ENCODE data around the gene CHST14. TPM values are rescaled to one million over a fixed set of nuclear protein-coding genes. Genes with fewer than 3 reads are reported as not detected.

The CHST14 gene, protein sequence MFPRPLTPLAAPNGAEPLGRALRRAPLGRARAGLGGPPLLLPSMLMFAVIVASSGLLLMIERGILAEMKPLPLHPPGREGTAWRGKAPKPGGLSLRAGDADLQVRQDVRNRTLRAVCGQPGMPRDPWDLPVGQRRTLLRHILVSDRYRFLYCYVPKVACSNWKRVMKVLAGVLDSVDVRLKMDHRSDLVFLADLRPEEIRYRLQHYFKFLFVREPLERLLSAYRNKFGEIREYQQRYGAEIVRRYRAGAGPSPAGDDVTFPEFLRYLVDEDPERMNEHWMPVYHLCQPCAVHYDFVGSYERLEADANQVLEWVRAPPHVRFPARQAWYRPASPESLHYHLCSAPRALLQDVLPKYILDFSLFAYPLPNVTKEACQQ
- 33.8 TPM for polyA plus RNA-seq (ENCODE audit: insufficient read length)

DNA sequence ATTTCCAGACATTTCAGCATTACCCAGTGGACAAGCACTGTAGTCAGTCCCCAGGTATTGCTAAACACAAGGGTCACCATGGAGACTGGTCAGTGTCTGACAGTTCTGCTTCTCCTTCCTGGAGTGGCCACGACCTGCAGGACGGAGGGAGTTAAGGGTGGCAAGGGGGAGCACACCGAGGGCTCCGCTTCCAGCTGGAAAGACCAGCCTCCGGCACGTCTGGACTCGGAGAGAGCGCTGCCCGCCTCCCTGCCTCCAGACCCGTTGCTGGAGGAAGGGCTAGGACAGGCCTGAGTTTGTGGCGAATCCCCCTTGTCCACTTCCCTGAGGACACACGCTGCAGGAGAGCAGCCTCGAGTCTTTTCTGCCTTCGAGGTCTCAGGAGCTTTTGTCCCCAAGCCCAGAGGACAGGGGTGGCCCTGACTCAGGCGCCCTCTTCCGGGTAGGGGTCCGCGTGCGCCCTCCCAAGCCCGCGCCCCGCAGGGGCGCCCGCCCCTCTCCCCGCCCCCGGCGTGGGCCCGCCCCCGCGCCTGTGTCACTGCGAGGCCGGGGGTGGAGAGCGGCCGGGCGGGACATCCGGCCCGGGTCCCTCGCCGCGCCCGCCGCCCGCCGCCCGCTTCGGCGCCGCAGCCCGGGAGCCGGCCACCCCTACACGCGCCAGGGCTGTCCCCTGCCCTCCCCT, at the start of gene CHST14:
Gene CHST14 (plus strand): TSS at position 562 of the 682 bp plus-strand sequence. CDS start 230 bp downstream, outside the sequence.
- DNase-seq (ENCODE audit: low read depth) = no peak

DNA sequence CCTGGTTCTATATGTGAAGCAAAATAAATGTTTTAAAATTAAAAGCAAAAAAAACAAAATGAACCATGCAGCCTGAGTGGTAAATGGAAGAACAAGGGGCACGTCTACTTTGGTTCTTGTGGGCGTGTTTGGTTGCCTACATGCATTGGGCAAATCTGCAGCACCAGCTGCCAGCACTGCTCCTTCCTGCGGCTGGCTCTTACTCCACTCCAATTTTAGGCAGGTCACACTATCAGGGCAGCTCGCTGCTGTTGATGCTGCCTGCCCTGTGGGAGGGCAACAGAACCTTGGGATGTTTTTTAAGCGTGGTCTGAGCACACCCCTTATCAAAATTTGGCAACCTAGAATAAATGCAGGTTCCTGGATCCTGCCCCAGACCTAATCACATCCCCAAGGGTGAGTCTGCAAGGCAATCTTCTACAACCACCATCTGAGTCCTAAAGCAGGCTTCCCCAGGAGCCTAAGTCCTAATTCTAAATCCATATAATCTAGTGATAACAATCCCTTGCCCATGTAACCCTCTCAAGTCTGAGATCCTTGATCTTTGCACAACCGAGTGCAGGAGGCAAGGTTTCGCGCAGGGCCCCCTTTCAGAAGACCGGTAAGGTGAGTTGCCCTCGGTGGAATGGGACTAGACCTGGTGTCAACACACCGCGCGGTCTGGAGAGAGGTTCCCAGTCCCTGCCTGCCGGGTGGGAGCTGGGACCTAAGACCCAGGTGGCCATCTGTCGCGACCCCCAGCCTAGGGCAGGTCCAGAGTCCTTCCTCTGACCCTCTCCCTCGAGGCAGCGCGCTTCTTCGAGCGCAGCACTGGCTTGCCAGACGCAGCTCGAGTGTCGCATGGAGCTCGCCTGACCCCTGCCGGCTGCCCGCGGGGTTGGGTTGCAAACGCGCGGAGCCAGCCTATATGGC, 49.3 kb upstream of the CHST14 start:
- DNase-seq (ENCODE audit: low read depth) = no peak

DNA sequence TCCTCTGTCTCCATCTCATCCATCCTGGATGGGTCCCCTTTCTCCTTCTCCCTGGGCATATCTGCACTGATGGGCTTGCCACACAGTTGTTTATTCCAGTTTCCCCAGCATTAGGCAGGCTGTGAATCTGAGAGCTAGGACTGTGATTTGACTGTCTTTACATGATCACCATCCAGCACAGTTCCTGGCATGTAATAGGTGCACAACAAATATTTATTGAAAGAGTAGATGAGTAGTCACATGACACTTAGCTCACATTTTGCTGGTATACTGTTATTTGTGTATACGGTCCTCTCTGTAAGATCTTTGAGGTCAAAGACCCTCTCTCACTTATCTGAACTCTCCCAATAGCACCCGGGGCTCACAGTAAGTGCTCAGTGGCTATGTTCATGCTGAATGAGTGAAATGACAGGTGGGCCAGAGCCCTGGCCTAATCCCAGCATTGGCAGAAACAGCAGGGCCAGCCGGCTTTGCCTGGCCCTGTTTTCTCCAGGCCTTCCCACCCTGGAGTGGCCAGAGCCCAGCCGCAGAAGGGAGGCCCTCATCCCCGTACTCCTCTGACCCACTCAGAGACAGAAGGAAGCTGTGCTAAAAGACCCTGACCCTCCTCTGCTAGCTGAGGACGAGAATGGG, 46.2 kb upstream of the CHST14 start:
- no peak for DNase-seq (ENCODE audit: low read depth)

DNA sequence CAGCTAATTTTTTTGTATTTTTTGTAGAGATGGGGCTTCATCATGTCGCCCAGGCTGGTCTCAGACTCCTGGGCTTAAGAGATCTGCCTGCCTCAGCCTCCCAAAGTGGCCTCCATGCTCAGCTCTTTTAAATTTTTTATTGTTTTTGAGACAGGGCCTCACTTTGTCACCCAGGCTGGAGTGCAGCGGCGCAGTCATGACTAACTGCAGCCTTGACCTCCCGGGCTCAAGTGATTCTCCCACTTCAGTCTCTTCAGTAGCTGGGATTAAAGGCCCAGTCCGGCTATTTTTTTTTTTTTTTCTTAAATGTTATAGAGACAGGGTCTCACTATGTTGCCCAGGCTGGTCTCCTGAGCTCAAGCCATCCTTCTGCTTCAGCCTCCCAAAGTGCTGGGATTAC, 45.1 kb upstream of the CHST14 start:
- DNase-seq (ENCODE audit: low read depth) = no peak

DNA sequence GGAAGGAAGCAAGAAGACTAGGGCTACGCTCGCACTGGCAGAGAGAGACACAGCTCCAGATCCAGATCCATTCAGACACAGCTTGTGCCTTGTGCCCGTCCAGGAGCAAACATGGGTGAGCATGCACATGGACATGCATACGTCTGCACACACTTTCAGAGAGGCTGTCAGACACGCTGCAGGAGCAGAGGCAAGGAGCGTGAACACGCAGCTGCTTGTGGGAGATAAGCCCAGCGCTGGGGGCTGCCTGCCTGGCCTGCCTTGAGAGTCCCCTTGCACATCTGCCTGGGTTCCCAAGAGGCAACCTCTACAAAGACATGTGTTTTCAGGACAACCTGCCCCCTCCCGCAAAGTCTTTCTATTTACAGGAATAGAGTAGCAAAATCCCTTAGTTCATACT, 43.6 kb upstream of the CHST14 start:
- DNase-seq (ENCODE audit: low read depth) = no peak

DNA sequence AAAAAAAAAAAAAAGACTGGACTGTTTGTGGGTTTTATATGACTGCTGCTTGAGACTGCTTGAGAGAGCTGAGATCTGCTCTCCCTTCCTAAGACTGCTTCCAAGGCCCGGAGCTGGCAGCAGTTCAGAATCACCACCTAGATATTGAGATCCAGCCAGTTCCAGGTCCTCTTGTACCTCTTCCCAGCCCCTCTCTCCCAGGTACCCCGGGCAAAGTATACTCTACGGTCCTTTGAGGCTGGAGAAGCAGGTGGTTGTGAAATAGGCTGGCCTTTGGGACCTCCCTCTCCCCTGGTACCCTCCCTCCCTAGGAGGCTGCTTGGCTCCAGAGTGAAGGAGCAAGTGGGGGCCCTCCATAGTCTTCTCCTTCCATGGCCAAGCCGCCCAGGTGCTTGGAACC, 42.6 kb upstream of the CHST14 start:
- no peak for DNase-seq (ENCODE audit: low read depth)

DNA sequence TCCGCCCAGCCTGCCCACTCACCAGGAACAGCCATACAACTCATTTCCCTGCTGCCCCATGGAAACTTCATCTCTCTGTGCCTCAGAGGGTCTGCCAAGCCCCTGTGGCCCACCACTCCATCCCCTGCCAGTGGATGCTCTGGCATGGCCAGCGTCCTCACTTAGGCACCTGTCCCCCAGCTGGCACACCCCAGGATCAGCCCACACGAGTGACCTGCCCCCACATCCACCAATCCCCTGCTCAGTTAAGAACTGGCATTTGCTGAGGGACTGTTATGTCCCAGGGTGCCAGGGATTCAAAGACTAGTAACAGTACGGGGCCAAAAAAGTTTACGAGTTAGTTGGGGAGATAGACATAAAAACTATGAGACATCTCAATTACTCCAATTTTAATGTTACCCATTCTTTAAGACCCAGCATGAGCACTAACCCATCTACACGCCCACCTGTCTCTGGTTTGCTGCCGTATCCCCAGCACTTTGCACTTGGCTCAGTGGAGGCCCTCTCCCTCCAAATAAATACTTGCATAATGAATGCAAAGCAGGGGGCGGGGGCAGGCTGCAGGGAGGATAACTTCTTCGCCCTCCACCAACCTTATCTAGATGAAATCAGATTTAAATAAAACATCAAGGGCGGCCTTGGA, 41.6 kb upstream of the CHST14 start:
- DNase-seq (ENCODE audit: low read depth) = no peak

DNA sequence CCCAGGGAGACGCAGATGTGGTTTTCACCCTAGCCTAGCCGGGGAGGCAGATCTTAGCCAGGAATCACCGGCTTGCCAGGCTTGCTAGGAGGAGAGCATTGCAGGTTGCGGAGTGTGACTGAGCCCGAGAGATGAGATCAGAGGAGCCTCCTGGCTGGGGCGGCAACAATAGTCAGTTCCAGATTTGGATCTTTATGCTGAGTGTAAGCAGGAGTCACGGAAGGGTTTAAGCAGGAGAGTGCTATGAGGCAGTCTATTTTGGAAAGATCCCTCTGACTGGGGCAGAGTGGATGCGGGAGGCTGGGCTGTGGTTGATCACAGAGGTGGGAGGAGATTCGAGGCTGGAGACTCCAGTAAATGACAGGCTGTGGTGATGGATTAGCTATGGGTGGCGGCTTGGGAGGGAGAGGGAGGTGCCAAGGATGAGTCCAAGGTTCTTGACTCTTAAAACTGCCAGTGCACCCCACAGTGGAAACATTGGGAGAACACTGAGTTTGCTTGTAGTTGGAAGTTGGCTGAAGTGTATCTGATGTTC, 40.4 kb upstream of the CHST14 start:
- DNase-seq (ENCODE audit: low read depth) = no peak

DNA sequence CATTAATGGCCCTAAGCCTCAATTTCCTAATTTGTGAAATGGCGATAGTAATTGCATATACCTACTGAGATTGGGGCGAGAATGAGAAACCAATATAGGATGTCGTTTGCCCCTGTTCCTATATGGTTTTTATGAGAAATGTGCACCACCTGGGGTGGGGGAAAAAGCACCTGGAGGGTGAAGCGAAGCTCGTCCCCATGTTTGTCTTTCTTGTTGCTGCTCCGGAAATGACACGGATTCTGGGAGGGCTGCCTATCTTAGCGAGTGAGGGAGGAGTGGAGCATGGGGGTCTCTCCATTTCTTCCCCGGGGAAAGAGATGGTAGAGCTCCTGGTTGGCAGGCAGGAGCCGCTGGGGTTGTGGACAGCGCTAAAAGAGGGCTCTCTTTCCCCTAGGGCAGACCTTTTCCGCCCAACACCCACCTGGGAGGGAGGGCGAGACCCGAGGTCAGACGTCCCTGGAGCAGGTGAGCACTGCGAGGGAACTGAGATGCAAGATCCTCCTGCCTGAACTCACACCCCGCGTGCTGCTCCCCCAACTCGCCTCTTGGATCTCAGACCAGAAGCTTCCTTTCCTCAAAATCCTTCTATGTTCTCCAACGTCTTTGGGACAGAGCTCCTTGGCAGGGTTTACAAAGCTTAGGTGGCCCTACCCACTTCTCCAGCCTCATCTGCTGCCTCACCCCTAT, 35.6 kb upstream of the CHST14 start:
- no peak for DNase-seq (ENCODE audit: low read depth)

DNA sequence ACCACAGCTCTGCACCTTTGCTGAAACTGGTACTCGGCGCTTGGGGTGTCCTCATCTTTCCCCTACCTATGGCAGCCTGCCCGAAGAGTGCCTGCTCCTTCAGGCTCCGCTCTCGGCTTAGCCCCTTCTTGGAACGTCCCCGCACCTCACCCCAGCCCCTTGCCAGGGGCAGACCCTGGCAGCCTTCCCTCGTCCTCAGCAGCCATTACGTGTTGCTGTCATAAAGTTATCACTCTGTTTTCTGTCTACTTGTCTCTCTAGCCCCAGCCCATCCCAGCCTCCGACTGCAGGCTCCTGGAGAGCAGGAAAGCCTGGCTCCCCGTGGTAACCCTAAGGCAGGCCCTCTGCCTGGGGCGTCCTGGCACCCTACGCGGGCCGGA, 35.1 kb upstream of the CHST14 start:
- no peak for DNase-seq (ENCODE audit: low read depth)

DNA sequence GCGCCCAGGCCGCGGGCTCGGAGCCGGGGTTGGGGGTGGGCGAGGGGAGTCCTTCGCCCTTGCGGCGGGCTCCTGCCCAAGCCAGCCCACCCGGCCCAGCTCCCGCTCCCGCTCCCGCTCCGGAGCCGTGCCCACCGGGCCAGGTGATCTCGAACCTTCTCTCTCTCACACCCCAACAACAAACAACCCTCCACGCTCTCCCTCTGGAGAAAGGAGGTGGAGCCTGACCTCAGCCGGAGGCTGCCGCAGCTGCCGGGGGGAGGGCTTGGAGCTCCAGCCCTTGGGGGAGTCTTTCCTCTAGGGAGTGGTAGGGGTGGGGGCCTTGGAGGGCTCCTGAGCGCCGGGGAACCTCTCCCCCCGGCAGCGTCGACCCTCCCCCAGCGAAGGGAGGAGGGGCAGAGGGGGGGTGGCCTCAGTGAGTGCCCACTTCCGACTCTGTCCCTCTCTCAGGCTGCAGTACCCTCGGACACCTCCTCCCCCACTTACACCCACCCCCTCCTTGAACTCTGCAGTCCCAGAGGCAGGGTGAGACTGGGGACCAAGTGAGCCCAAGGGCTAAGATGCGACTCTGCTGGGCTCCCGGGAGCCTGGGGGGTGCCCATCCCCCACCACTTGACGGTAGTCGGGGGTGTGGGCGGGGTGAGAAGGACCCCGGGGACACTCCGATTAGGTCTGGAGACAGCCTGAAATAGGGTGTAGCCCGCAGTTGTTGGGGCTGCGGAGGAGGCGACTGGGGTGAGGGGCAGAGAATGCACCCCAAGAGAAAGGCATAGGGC, 34.5 kb upstream of the CHST14 start:
- DNase-seq (ENCODE audit: low read depth) = no peak

DNA sequence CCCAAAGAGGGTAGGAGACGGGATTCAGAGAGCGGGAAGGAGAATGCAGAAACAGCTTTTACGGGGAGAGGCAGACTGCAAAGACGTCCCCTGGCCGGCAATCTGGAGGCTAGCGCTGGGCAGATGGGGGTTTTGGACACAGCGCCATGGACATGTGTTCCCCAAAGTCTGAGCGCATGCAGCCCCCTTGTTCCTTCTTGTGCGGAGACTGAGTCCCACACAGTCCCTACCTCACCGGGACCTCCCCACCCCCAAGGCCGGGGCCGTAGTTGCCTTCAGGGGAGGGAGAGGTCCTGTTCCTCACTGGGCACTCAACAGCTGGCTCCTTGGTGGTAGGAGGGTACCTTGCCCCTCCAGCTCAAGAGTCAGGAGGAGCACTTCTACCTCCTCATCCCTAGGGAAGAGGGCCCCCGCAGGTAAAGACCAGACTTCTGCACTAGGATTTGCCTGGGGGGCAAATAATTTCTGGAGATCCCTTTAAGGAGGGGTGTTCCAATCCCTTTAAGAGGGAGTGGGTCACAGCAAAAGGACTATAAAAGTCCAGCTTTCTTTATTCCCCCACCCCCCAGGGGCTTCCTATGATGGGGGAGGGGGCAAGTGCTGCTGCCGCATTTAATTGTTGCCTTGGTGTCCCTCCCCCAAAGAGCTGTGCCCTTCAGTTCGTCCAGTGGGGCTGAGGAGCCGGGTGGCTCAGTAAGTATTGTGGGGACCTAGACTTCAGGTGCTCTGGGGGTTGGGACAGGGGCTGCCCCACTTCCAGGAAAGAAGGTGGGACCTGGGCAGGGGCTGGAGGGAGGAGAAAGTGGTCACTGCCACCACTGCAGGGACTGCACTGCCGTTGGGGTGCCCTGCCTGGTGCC, 33.7 kb upstream of the CHST14 start:
- no peak for DNase-seq (ENCODE audit: low read depth)

DNA sequence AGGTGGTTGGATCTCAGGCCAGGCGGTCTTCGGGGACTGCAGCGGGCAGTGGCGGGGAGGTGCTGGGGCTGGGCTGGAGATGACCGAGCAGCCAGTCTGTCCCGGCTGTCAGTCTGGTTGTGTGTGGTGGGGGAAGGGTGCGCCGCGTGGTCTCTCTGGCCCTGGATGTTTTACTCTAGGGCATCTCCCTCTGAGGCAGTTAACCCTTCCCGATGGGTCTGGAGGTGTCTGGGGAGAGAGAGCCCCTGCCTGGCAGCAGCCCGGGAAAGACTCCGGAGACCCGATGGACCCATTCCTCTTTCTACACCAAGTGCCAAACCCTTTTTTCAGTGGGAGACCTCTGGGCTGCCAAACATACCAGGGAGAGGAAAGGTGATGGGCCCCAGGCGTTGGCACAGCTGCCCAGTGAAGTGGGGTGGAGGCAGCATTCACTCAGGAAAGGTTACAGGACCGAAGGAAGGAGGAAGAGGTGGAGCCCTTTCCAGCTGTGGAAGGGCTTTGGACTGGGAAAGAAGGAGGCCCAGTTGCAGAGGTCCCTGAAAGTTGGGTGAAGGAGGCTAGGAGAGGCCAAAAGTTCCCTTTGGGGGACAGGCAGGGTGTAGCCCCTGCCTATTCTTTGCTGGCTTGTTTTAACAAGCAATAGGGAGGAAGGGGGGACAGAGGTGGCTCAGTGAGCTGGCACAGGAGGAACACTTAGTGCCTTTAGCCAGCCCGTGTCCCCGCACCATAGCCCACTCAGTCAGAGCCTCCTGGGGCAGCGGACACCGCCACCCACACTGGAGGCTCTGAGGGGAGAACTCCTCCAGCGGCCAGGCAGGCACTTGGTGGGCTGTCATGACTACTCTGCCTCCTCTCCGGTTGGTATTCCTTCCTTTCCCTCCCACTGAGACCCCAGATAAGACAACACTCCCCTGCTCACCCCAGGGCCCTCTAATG, 32.8 kb upstream of the CHST14 start:
- DNase-seq (ENCODE audit: low read depth) = no peak

DNA sequence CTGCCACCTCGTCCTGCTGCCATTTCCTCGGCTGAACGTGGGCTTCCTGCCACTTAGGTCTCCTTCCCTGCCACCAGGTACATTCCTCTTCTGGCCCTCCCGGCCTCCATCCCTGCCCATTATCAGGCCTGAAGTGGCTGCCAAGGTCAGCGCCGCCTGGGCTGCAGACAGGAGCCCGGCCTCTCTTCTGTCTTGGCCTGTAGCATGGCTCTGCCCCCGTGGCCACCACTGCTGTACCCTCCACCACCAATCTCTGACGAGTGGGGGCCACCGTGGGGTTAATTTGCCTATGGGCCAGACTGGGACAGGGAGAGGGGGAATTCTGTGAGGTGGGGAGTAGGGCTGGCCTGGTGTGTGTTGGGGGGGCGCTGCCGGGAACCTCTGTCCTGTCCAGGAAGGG, 32.1 kb upstream of the CHST14 start:
- DNase-seq (ENCODE audit: low read depth) = no peak

DNA sequence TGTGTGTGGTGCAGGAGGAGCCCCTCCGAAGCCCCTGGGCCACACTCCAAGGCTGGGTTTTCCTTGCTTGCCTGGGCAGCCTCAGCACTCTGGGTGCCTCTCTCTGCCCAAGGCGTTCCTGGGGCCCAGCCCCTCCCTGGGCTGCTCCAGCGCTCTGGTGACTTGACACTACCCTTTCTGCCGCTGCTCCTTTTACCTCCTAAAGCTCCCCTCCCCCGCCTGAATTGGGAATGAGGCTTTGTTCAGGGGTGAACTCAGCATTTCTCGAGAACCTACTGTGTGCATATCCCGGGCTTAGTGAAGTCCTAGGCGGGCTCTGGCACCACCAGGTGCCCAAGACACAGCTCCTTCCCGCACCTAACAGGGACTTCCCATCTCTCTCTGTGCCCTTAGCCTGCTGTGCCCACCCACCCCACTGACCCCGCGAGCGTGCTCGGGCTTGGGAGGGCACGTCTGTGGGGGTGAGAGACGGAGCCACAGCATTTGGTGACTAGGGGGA, 31.3 kb upstream of the CHST14 start:
- no peak for DNase-seq (ENCODE audit: low read depth)

DNA sequence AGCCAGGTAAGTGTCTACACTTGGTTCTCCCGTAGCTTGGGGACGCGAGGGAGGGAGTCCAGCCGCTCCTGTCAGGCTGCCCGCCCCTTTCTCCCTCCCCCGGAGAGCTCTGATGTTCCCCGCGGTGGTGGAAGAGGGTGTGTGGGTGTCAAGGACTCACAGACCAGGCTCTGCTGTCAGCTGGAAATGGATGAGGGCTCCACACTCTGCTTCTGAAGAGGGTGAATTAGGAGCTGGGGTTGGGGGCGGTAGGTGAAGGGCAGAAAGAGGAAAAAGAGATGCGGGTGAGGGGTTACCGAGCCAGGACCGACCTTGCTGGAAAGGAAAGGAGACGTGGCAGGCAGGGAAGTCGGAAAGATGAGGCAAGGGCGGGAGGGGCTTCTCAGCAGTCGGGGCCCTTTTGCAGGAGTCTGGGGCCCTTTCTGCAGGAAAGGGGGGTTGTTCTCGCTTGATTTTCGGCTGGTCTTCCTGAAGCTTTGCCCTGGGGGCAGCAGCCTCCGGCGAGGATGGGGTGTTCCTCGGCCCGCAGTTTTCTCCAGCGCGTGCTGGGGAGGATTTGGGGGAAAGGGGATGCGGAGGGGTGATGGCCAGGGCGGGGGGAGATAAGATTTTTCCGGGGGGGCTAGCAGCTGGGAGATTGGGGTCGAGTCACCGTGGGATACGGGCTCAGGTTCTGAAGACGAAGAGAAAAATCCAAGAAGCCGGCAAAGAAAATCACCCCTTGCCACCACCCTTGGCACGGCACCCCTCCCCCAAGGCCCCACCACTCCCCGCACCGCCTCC, 30.6 kb upstream of the CHST14 start:
- no peak for DNase-seq (ENCODE audit: low read depth)

All from forelimb muscle (tissue), 1 donor.